Breast epithelium (tissue), 4 donors: ENCODE results near the gene AKAP8L. TPM values are rescaled to one million over a fixed set of nuclear protein-coding genes. Genes with fewer than 3 reads are reported as not detected.

Experiments
- DNase-seq, 2 donors: peaks; one replicate each; pipeline ENCODE4 v3.0.0-alpha.2; 2019; ENCODE audit warnings: low spot score in 2 of 2
- H3K27ac ChIP-seq, 2 donors: fragments of 200-600 bp; sonication (generic) in 1 of 2; one replicate each; pipeline ENCODE4 v1.5.1; 2016 to 2019; ENCODE audit warnings: mild to moderate bottlenecking in 1 of 2
- H3K27me3 ChIP-seq, 2 donors: fragments of 200-600 bp; sonication (generic) in 1 of 2; one replicate each; pipeline versions ENCODE4 v1.5.1 to v1.6.0; 2017 to 2019; ENCODE audit warnings: control low read depth in 1 of 2, mild to moderate bottlenecking in 1 of 2
- H3K36me3 ChIP-seq: fragments of 200-600 bp; one replicate; pipeline ENCODE4 v1.5.1; 2019
- H3K4me1 ChIP-seq, 2 donors: fragments of 200-600 bp; sonication (generic); one replicate each; pipeline ENCODE4 v1.5.1; 2016 to 2019; ENCODE audit warnings: control low read depth in 1 of 2
- H3K4me3 ChIP-seq, 3 donors: fragments of 200-600 bp; sonication (generic); 1 replicate in 2 of 3; 2 replicates in 1 of 3; pipeline ENCODE4 v1.5.1; 2016 to 2019; ENCODE audit warnings: mild to moderate bottlenecking in 3 of 3, moderate library complexity in 2 of 3
- H3K9me3 ChIP-seq, 2 donors: fragments of 200-600 bp; sonication (generic) in 1 of 2; one replicate each; pipeline ENCODE4 v1.5.1; 2016 to 2019; ENCODE audit warnings: control low read depth in 1 of 2
- POLR2A ChIP-seq: fragments of 450-650 bp; IDR thresholded peaks from one replicate; pipeline ENCODE4 v1.6.1; 2016; ENCODE audit warnings: antibody characterized with exemption, mild to moderate bottlenecking, moderate library complexity
- POLR2AphosphoS5 ChIP-seq, 3 donors: sonication (generic); formaldehyde crosslinking; IDR thresholded peaks; one replicate each; pipeline ENCODE4 v1.6.1; 2017; ENCODE audit warnings: antibody characterized with exemption in 3 of 3
- intact Hi-C: fragments of 100-400 bp; cut with DNase I; formaldehyde crosslinking; loops from one replicate; pipeline ENCODE4 v1.15.1; 2023; ENCODE audit warnings: low total_unique reads
- total RNA-seq, 3 donors: library from RNA; depleted of rRNA; stranded (reverse); fragments of >200 nt; gene quantifications; one replicate each; pipeline ENCODE4 v1.1.0, GENCODE V29; 2016
- TF ChIP-seq, protein P1 (sequence below), 3 donors: fragments of 450-650 bp; IDR thresholded peaks; one replicate each; pipeline ENCODE4 v1.5.1; 2016 to 2017; ENCODE audit warnings: antibody characterized with exemption in 3 of 3, mild to moderate bottlenecking in 3 of 3, moderate library complexity in 3 of 3

Gene AKAP8L
- total RNA-seq, 3 donors from 2014 or later, result 77.6 to 141 (median 122) TPM

DNA sequence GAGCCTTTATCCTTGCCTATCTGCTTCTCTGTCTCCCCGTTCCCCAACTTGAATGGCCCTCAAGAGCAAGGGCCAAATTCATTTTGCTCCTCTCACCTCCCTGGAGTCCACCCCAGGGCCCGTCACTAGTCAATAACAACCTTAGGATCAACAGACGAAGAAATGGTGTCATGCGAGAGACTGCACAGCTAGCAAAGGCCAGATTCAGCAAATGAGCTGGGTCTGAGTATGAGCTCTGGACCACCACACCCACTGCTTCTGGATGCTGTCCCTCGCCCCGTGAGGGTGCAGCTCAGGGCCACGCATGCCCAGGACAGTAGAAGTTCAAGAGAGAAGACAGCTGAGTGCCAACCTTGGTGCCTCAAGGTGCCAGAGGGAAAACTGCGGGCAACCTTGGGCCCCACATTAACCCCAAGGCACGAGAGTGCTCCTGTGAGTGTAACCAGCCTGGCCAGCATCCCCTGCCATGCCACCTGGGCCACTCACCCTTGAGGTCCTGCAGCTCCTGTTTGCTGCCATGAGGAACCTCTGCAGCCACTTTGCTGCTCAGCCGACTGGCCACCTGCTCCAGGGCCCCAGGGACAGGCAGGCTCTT, 11.8 kb upstream of the AKAP8L start:
- no peak for DNase-seq
- no peak overlapping the region for H3K27ac ChIP-seq
- H3K36me3 ChIP-seq, result peaks cover 3% of the 10 kb centered on the region
- H3K4me3 ChIP-seq, result peak overlapping the region in 1 of 3 donors; percentile 98
- H3K27me3 ChIP-seq, result no peaks in the 10 kb centered on the region
- peaks cover 9 to 15% of the 10 kb centered on the region in 2 donors for H3K4me1 ChIP-seq
- no peaks in the 10 kb centered on the region for H3K9me3 ChIP-seq
- TF ChIP-seq POLR2AphosphoS5 (IDR thresholded peaks at IDR 0.05), result no peak
- TF ChIP-seq, protein P1, sequence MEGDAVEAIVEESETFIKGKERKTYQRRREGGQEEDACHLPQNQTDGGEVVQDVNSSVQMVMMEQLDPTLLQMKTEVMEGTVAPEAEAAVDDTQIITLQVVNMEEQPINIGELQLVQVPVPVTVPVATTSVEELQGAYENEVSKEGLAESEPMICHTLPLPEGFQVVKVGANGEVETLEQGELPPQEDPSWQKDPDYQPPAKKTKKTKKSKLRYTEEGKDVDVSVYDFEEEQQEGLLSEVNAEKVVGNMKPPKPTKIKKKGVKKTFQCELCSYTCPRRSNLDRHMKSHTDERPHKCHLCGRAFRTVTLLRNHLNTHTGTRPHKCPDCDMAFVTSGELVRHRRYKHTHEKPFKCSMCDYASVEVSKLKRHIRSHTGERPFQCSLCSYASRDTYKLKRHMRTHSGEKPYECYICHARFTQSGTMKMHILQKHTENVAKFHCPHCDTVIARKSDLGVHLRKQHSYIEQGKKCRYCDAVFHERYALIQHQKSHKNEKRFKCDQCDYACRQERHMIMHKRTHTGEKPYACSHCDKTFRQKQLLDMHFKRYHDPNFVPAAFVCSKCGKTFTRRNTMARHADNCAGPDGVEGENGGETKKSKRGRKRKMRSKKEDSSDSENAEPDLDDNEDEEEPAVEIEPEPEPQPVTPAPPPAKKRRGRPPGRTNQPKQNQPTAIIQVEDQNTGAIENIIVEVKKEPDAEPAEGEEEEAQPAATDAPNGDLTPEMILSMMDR (IDR thresholded peaks at IDR 0.05), result no peak
- no peak for TF ChIP-seq POLR2A
- intact Hi-C loops, result loop anchor here (5.0 kb wide), 1 partner anchor 858 kb away; the partner anchor contains the start of gene NDUFB7

DNA sequence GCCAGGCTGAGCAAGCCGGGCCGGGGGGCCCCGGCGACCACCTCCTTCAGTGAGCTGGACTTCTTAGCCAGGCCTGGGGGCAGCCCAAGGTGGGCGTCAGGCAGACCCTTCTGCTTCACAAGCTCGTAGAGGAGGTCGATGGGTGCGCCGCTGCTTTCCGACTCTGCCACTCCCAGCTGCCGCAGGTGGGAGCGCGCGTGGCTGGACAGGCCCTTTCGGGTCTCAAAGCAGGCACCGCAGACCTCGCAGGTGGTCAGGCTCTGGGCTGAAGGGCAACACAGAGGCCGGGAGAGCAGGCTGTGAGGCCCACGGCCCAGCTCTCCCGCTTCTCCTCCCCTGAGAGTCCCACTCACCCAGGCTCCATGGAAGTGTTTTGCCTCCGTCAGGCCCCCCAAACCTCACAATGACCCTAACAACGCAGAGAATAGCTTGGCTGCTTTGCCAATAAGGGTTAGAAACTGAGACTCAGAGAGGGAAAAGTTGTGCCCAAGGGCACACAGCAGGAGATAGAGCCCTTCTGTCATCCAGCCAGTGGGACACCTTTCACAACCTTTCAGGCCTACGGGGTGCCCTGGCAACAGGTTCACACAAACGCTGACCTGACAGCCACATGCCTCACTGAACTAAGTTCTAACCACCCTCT, 11.2 kb upstream of the AKAP8L start:
- no peaks in the 10 kb centered on the region for H3K27me3 ChIP-seq
- H3K27ac ChIP-seq, result no peak overlapping the region
- intact Hi-C loops, result loop anchor here (5.0 kb wide), 1 partner anchor 858 kb away; the partner anchor contains the start of gene NDUFB7
- no peaks in the 10 kb centered on the region for H3K9me3 ChIP-seq
- H3K36me3 ChIP-seq, result peaks cover 4% of the 10 kb centered on the region
- peaks cover 9 to 15% of the 10 kb centered on the region in 2 donors for H3K4me1 ChIP-seq
- no peak for DNase-seq
- no peak for TF ChIP-seq POLR2AphosphoS5 (IDR thresholded peaks at IDR 0.05)
- TF ChIP-seq, protein P1 (IDR thresholded peaks at IDR 0.05), result no peak
- no peak for TF ChIP-seq POLR2A
- H3K4me3 ChIP-seq, result no peak overlapping the region

DNA sequence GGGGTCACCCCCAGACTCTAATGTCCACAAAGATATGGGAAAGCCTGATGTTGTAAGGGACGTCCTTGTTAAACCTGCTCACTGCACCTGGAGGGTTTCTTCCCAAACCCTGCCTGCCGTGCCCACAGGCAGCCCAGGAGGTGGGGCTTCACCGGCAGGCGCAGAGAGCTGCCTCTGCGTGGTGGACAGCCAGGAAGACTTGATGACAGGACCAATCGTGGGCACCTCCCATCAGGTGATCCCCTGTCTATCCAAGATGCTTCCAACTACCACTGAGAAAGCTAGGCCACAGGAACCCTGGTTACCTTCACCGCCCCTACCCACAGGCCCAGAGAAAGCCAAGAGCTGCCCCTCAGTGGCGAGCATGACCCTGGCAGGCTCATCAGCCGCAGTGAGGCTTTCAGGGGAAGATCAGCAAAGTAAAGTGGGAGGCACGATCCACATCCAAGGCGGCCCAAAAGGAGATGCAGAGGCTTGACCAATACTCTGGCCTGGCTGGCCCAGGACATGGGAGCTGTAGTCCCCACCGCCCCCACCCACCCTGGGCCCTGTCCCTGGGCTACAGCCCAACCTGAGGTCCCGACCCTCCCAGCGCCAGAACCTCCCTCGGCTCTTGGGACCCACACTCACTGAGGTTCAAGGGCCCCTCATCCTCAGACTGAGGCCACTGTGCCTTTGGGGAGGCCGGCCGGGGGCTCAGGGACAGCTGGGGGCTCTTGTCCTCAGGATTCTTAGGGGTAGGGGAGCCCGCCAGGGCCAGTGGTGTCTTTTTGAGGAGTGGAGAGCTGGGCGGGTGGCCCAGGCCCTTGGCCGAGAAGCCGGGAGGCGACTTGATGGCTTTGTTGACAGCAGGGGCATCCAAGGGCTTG, 10.4 kb upstream of the AKAP8L start:
- H3K9me3 ChIP-seq, result no peaks in the 10 kb centered on the region
- intact Hi-C loops, result no loop called here
- DNase-seq, result no peak

DNA sequence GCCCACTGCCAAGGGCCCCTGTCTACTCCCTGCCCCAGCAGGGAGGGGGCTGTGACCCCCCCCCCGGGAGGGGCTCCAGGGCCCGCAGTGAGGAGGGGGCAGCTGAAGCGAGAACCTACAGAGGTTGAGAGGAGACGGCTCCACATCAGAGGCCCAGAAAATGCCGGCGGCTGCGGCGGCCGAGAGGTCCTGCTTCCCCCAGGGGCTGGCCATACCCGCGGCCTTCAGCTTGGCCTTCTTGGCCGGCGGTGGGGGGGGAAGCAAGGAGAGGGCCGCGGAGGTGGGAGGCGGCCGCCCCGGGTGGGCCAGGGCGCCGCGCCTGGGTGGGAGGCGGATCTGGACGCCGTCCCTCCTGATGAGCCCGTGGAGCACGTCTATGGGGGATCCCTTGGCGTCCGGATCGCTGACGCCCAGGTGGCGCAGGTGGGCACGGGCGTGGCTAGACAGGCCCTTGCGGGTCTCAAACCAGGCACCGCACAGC, 9.2 kb upstream of the AKAP8L start:
- no peak for DNase-seq
- Histone ChIP-seq H3K27ac (no peak overlapping the region), H3K27me3 (no peaks in the 10 kb centered on the region), H3K4me3 (no peak overlapping the region), H3K9me3 (no peaks in the 10 kb centered on the region), H3K36me3 (peaks cover 15% of the 10 kb centered on the region), H3K4me1 (peaks cover 9 to 15% of the 10 kb centered on the region in 2 donors)
- TF ChIP-seq, protein P1 (IDR thresholded peaks at IDR 0.05), result no peak
- TF ChIP-seq POLR2A, result no peak
- no peak for TF ChIP-seq POLR2AphosphoS5 (IDR thresholded peaks at IDR 0.05)
- intact Hi-C loops, result no loop called here

More for the DNA sequence above, 10.4 kb upstream of the AKAP8L start:
- H3K4me1 ChIP-seq, result peaks cover 9 to 15% of the 10 kb centered on the region in 2 donors
- no peak overlapping the region for H3K4me3 ChIP-seq
- TF ChIP-seq POLR2A (no peak), POLR2AphosphoS5 (IDR thresholded peaks at IDR 0.05) (no peak)
- TF ChIP-seq, protein P1 (IDR thresholded peaks at IDR 0.05), result no peak
- H3K36me3 ChIP-seq, result peaks cover 11% of the 10 kb centered on the region
- no peak overlapping the region for H3K27ac ChIP-seq
- H3K27me3 ChIP-seq, result no peaks in the 10 kb centered on the region
